Prostate gland (tissue), 2 donors: ENCODE data around the gene HDAC1. TPM values are rescaled to one million over a fixed set of nuclear protein-coding genes. Genes with fewer than 3 reads are reported as not detected.

Experiments used
- DNase-seq: peaks from one replicate; pipeline ENCODE4 v3.0.0-alpha.2; 2019; ENCODE audit warnings: low spot score
- H3K27ac ChIP-seq, 2 donors: fragments of 200-600 bp; sonication (generic); 2 replicates each; pipeline ENCODE4 v1.5.1; 2017 to 2019
- H3K27me3 ChIP-seq: fragments of 200-600 bp; sonication (generic); replicated peaks from 2 replicates; pipeline ENCODE4 v1.5.1; 2019; ENCODE audit not compliant: insufficient read depth
- H3K36me3 ChIP-seq, 2 donors: fragments of 200-600 bp; sonication (generic); 1 replicate in 1 of 2; 2 replicates in 1 of 2; pipeline versions ENCODE4 v1.5.1 to v1.8.1; 2017 to 2019
- H3K4me1 ChIP-seq: fragments of 200-600 bp; sonication (generic); replicated peaks from 2 replicates; pipeline ENCODE4 v1.5.1; 2019
- H3K4me3 ChIP-seq, 2 donors: fragments of 200-600 bp; sonication (generic); 2 replicates each; pipeline ENCODE4 v1.5.1; 2017 to 2019
- H3K9me3 ChIP-seq: fragments of 200-600 bp; sonication (generic); 2 replicates; pipeline ENCODE4 v1.5.1; 2017
- POLR2A ChIP-seq: fragments of 450-650 bp; IDR thresholded peaks from one replicate; pipeline ENCODE4 v1.6.1; 2016; ENCODE audit warnings: antibody characterized with exemption, mild to moderate bottlenecking
- POLR2AphosphoS5 ChIP-seq: sonication (generic); formaldehyde crosslinking; IDR thresholded peaks from one replicate; pipeline ENCODE4 v1.6.1; 2017; ENCODE audit warnings: antibody characterized with exemption
- WGBS: methylation state at CpG from one replicate; pipeline ENCODE4 v1.1.5; 2018; 5-methylcytosine and 5-hydroxymethylcytosine counted together
- intact Hi-C: fragments of 100-400 bp; cut with DNase I; formaldehyde crosslinking; loops from one replicate; pipeline ENCODE4 v1.14.2; 2022
- small RNA-seq, 2 donors: library from RNA; depleted of rRNA; stranded (forward); fragments of <200 nt; gene quantifications; one replicate each; pipeline ENCODE3, GENCODE V24; 2016
- total RNA-seq, 2 donors: library from RNA; depleted of rRNA; stranded (reverse); fragments of >200 nt; gene quantifications; one replicate each; pipeline ENCODE4 v1.1.0, GENCODE V29; 2016
- TF ChIP-seq, protein P1 (sequence below), 4 experiments: fragments of 200-600 bp in 2 of 4; fragments of 450-650 bp in 2 of 4; sonication (generic) in 2 of 4; IDR thresholded peaks; 1 replicate in 3 of 4; 2 replicates in 1 of 4; pipeline ENCODE4 v1.5.1; 2016 to 2019; ENCODE audit warnings: antibody characterized with exemption in 4 of 4, mild to moderate bottlenecking in 2 of 4, moderate library complexity in 2 of 4

HDAC1 gene
- total RNA-seq, 2 donors from 2014 or later, result 85.8 to 98.0 TPM

DNA sequence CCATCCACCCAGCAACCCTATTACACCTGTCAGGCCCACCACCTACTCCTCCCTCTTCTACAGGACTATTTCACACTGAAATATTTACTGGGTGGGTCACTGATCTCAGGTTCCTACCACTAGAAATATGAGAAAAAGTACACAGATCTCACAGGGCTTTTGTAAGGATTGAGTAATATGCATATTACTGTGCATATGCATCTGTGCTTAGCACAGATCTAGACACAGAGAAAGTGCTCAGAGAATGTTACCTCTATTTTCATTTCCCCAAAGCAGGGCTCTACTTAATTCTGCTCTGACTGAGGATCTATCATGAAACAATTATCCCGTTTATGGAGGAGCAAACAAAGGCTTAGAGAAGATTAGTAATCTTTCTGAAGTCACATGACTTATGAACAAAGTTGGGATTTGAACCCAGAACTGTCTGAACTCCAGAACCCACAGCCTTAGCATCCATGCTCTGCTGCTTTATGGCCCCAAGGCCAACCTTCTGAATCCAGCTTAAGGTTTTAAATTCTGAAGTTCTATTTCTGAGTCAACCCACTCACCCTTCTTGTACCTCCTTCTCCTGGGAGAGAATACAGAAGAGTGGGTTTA, 82.2 kb downstream of the HDAC1 start:
- H3K4me1 ChIP-seq, result no peaks in the 10 kb centered on the region
- H3K4me3 ChIP-seq, result no peak overlapping the region

DNA sequence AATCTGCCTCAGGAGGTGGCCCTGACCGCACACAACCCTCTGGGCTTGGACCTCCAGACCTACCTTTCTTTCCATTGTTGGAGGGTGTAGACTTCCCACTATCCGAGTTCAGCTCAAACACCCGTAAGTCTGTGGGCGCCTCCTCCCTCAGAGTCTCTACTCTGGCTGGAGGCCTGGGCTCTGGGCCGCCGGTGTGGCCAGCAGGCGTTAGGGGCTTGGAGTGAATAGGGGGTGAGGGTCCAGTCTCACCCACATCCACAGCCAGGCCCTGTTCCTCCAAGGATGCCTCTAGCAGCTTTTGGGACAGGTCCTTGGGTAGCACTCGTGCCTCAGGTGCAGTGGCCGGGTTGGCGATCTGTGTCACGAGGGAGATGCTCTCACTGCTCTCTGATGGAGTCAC, 84.3 kb downstream of the HDAC1 start:
- intact Hi-C loops, result no loop called here

More for the DNA sequence above, 82.2 kb downstream of the HDAC1 start:
- 85% methylated on average over 1 of the region's 1 CpG for WGBS
- DNase-seq, result no peak
- peaks cover 6 to 21% of the 10 kb centered on the region in 2 donors for H3K36me3 ChIP-seq
- TF ChIP-seq POLR2A, result no peak
- TF ChIP-seq, protein P1, sequence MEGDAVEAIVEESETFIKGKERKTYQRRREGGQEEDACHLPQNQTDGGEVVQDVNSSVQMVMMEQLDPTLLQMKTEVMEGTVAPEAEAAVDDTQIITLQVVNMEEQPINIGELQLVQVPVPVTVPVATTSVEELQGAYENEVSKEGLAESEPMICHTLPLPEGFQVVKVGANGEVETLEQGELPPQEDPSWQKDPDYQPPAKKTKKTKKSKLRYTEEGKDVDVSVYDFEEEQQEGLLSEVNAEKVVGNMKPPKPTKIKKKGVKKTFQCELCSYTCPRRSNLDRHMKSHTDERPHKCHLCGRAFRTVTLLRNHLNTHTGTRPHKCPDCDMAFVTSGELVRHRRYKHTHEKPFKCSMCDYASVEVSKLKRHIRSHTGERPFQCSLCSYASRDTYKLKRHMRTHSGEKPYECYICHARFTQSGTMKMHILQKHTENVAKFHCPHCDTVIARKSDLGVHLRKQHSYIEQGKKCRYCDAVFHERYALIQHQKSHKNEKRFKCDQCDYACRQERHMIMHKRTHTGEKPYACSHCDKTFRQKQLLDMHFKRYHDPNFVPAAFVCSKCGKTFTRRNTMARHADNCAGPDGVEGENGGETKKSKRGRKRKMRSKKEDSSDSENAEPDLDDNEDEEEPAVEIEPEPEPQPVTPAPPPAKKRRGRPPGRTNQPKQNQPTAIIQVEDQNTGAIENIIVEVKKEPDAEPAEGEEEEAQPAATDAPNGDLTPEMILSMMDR (IDR thresholded peaks at IDR 0.05), result no peak
- TF ChIP-seq POLR2AphosphoS5, result no peak
- no peak overlapping the region for H3K27ac ChIP-seq
- no peaks in the 10 kb centered on the region for H3K27me3 ChIP-seq
- no peaks in the 10 kb centered on the region for H3K9me3 ChIP-seq
- intact Hi-C loops, result no loop called here

DNA sequence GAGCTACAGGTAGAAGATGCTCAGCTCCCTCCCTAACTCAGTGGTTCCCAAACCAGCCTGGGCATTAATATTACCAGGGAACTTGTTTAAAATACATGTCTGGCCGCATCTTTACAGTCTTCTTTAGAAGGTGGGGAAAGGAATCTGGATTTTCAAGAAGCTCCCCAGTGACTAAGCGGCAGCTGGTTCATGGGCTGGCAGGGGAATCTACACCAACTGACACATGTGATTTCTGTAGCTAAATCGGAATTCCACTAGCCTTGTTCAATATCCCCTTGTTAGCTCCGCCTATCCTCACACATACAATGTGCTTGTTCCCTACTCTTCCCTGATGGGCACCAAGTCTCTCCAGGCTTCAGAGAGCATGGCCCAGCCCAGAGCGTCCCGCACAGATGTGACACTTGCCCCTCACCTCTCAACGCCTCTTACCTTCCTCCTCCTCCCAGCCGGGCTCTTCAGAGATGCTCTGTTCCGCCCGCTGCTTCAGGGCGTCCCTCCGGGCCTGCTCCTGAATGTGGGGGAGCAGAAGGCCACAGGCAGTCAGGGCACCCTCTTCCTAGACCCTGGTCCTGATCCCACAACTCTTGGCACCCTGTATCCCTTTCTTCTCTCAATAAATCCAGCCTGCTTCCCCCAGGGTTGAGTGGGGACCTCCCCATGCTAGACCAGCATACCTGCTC, 85.8 kb downstream of the HDAC1 start:
- Histone ChIP-seq H3K27ac (no peak overlapping the region), H3K4me1 (no peaks in the 10 kb centered on the region), H3K9me3 (no peaks in the 10 kb centered on the region), H3K27me3 (no peaks in the 10 kb centered on the region), H3K36me3 (peaks cover 9 to 39% of the 10 kb centered on the region in 2 donors), H3K4me3 (no peak overlapping the region)
- TF ChIP-seq POLR2A (no peak), POLR2AphosphoS5 (no peak)
- TF ChIP-seq, protein P1 (IDR thresholded peaks at IDR 0.05), result no peak
- 89% methylated on average over 12 of the region's 12 CpGs for WGBS
- intact Hi-C loops, result no loop called here
- no peak for DNase-seq

More for the DNA sequence above, 84.3 kb downstream of the HDAC1 start:
- DNase-seq, result no peak
- H3K4me1 ChIP-seq, result no peaks in the 10 kb centered on the region
- H3K4me3 ChIP-seq, result no peak overlapping the region
- no peaks in the 10 kb centered on the region for H3K27me3 ChIP-seq
- WGBS, result 93% methylated on average over 11 of the region's 11 CpGs
- no peak for TF ChIP-seq POLR2AphosphoS5
- TF ChIP-seq, protein P1 (IDR thresholded peaks at IDR 0.05), result no peak
- TF ChIP-seq POLR2A, result no peak
- no peaks in the 10 kb centered on the region for H3K9me3 ChIP-seq
- no peak overlapping the region for H3K27ac ChIP-seq
- H3K36me3 ChIP-seq, result peaks cover 9 to 39% of the 10 kb centered on the region in 2 donors

DNA sequence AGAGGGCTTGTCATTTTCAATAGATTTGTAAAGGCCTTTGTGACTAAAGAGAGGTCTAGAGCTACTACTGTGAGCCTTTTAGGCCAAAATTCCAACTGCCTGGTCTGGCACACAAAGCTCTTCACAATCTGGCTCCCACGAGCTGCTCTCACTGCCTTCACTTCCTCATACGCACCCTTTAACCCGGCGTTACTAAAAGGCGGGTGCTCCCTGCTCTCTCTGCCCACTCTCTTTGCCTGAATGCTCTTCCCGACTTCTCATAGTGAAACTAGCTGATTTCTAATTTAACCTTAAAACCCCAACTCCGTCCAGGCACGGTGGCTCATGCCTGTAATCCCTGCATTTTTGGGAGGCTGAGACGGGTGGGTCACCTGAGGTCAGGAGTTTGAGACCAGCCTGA, 88.2 kb downstream of the HDAC1 start:
- 93% methylated on average over 9 of the region's 9 CpGs for WGBS
- no peak for DNase-seq
- intact Hi-C loops, result no loop called here
- H3K4me1 ChIP-seq, result no peaks in the 10 kb centered on the region
- no peak overlapping the region for H3K27ac ChIP-seq
- H3K36me3 ChIP-seq, result peaks cover 9 to 47% of the 10 kb centered on the region in 2 donors
- no peaks in the 10 kb centered on the region for H3K9me3 ChIP-seq
- H3K4me3 ChIP-seq, result no peak overlapping the region
- no peaks in the 10 kb centered on the region for H3K27me3 ChIP-seq
- TF ChIP-seq POLR2A, result no peak

Small RNA genes lying within 50 kb of the gene (small RNA-seq; reads per million reads assigned to genes)
- gene RF00017 (0 reads per million in 2 donors), gene RF00019 (0 reads per million in 2 donors)

Other genes starting within 250 kb of the HDAC1 start
- 10 to 100 TPM in 1 of 2 donors, 1 to 10 TPM in 1; 8.2 to 15.4 TPM for gene TMEM39B, start 219.1 kb upstream of the HDAC1 start, total RNA-seq
- gene KPNA6, start 184.0 kb upstream of the HDAC1 start, total RNA-seq, result 10 to 100 TPM; 37.9 to 56.9 TPM
- 10 to 100 TPM; 49.6 to 70.8 TPM for gene TXLNA, start 112.4 kb upstream of the HDAC1 start, total RNA-seq
- gene CCDC28B, start 91.5 kb upstream of the HDAC1 start, total RNA-seq, result 10 to 100 TPM in 1 of 2 donors, 1 to 10 TPM in 1; 2.9 to 85.5 TPM
- 1 to 10 TPM; 5.2 to 5.6 TPM for gene IQCC, start 86.4 kb upstream of the HDAC1 start, total RNA-seq
- not detected for gene DCDC2B, start 83.0 kb upstream of the HDAC1 start, total RNA-seq
- gene TMEM234, start 69.7 kb upstream of the HDAC1 start, total RNA-seq, result 10 to 100 TPM; 17.9 to 31.7 TPM
- gene EIF3I, start 69.7 kb upstream of the HDAC1 start, total RNA-seq, result 100 to 1,000 TPM; 158 to 181 TPM
- 1 to 10 TPM; 2.3 to 3.6 TPM for gene FAM167B, start 44.9 kb upstream of the HDAC1 start, total RNA-seq
- 1 to 10 TPM; 1.3 to 4.4 TPM for gene LCK, start 40.8 kb upstream of the HDAC1 start, total RNA-seq
- gene MARCKSL1, start 44.1 kb downstream of the HDAC1 start, total RNA-seq, result 100 to 1,000 TPM; 144 to 243 TPM
- gene FAM229A, start 70.4 kb downstream of the HDAC1 start, total RNA-seq, result 10 to 100 TPM in 1 of 2 donors, 1 to 10 TPM in 1; 8.5 to 24.2 TPM
- gene TSSK3, start 70.5 kb downstream of the HDAC1 start, total RNA-seq, result 1 to 10 TPM in 1 of 2 donors, not detected in 1; 7.0 TPM
- 100 to 1,000 TPM in 1 of 2 donors, 10 to 100 TPM in 1; 78.3 to 248 TPM for gene BSDC1, start 102.4 kb downstream of the HDAC1 start, total RNA-seq
- gene ZBTB8B, start 173.0 kb downstream of the HDAC1 start, total RNA-seq, result under 1 TPM; 0.18 to 0.45 TPM
- 1 to 10 TPM; 5.9 to 7.4 TPM for gene ZBTB8A, start 247.3 kb downstream of the HDAC1 start, total RNA-seq